ENCODE measurements around the gene MCM9. TPM values are rescaled to one million over a fixed set of nuclear protein-coding genes. Genes with fewer than 3 reads are reported as not detected.

The MCM9 gene
- total RNA-seq, 1 experiment from 2014 or later = 18.6 TPM

- H2BK20ac ChIP-seq (ENCODE audit: low read depth, low read length, poor library complexity, severe bottlenecking) = no peak overlapping the region
Measured at GRCh38 chr6:118895859-118896258, 39.1 kb downstream of the MCM9 start.

More at GRCh38 chr6:118895859-118896258, 39.1 kb downstream of the MCM9 start:
- H2BK5ac ChIP-seq (ENCODE audit: insufficient read length, low read length) = no peak overlapping the region
- H3K4me1 Mint-ChIP-seq = peaks cover 40 to 49% of the 10 kb centered on the region in 2 experiments
- no peaks in the 10 kb centered on the region for H3K27me3 Mint-ChIP-seq (ENCODE audit: low read depth)
- H3K4ac ChIP-seq (ENCODE audit: low read depth, low read length) = no peak overlapping the region
- H2BK120ac ChIP-seq (ENCODE audit: low read depth, low read length, poor library complexity, severe bottlenecking) = no peak overlapping the region
- H3K56ac ChIP-seq (ENCODE audit: insufficient read length, low read depth, low read length) = no peak overlapping the region
- H3K9ac ChIP-seq (ENCODE audit: extremely low read depth, insufficient read length, low read length) = peak overlapping the region; percentile 64
- H4K8ac ChIP-seq (replicated peaks; ENCODE audit: insufficient read length, low read depth, low read length) = no peak overlapping the region
- peak overlapping the region; percentile 87 to 93 for H3K4me3 Mint-ChIP-seq
- H4K5ac ChIP-seq (ENCODE audit: insufficient read length, low read depth, low read length) = no peak overlapping the region
- no peak for DNase-seq
- peaks cover 3% of the 10 kb centered on the region; the same call in 1 of the 2 replicates for H3K4me1 ChIP-seq (ENCODE audit: insufficient read depth, low read length)
- no peak overlapping the region for H3K27ac ChIP-seq (ENCODE audit: insufficient read length, low read depth, low read length)
- H3K9me3 ChIP-seq (ENCODE audit: control insufficient read depth, low read depth, low read length) = no peaks in the 10 kb centered on the region
- no peak overlapping the region for H2BK12ac ChIP-seq (ENCODE audit: insufficient read length, low read depth, low read length)
- no peak overlapping the region for H2AK5ac ChIP-seq (ENCODE audit: insufficient read length, low read length)
- no peak overlapping the region for H3K23ac ChIP-seq (ENCODE audit: insufficient read length, low read depth, low read length)
- no peaks in the 10 kb centered on the region for H3K79me1 ChIP-seq (ENCODE audit: insufficient read depth, low read depth, low read length, poor library complexity, severe bottlenecking)
- 0 out of 5 replicates have a peak, but pooled peaks cover 0 to 2% of the 10 kb centered on the region in 2 experiments for H3K9me3 Mint-ChIP-seq
- H3K4me2 ChIP-seq (ENCODE audit: insufficient read depth, insufficient read length, low read length) = peak overlapping the region; percentile 89
- no peak for TF ChIP-seq CTCF (conservative IDR thresholded peaks at IDR 0.05)
- H3K79me2 ChIP-seq (ENCODE audit: insufficient read depth, low read length) = peaks cover 28% of the 10 kb centered on the region; the same call in 1 of the 2 replicates
- no CpG with 5 or more reads among the region's 2 CpGs for WGBS (ENCODE audit: extremely low coverage, insufficient read length, low lambda C conversion rate)
- no peak overlapping the region for H3K18ac ChIP-seq (ENCODE audit: insufficient read length, low read depth, low read length)
- H3K27me3 ChIP-seq (ENCODE audit: insufficient read depth, low read length) = no peaks in the 10 kb centered on the region
- peak overlapping the region; percentile 74 to 93 (median 90); a peak in 6 of 7 replicates for H3K27ac Mint-ChIP-seq
- no peak overlapping the region for H3K14ac ChIP-seq (ENCODE audit: insufficient read depth, low read length)
- H3K23me2 ChIP-seq (ENCODE audit: insufficient read length, low read depth, low read length, poor library complexity, severe bottlenecking) = no peaks in the 10 kb centered on the region
- no peaks in the 10 kb centered on the region for H4K20me1 ChIP-seq (ENCODE audit: control insufficient read depth, insufficient read depth, insufficient read length)
- H4K91ac ChIP-seq (ENCODE audit: insufficient read length, low read depth, low read length) = no peak overlapping the region
- H3K36me3 Mint-ChIP-seq (ENCODE audit: insufficient read depth in 1 of 3, low read depth in 3 of 3) = peaks cover 11 to 22% (median 21%) of the 10 kb centered on the region in 3 experiments
- no peak overlapping the region for H2AFZ ChIP-seq (ENCODE audit: low read length)
- H2BK15ac ChIP-seq (ENCODE audit: low read depth, low read length) = no peak overlapping the region
- H3T11ph ChIP-seq (ENCODE audit: low read length) = no peak overlapping the region

All from H9 (cell line).